Measurements from ENCODE around the gene ZCCHC24.

GRCh38 chr10:79483299-79483698, 37.9 kb upstream of the ZCCHC24 start:
- no peak for TF ChIP-seq CTCF (IDR thresholded peaks at IDR 0.05; ENCODE audit: low read depth, low read length, missing input control)
- TF ChIP-seq YY1 (IDR thresholded peaks at IDR 0.05): no peak
- TF ChIP-seq REST (IDR thresholded peaks at IDR 0.05): no peak
- TF ChIP-seq RAD21 (IDR thresholded peaks at IDR 0.05): no peak
- no peak for TF ChIP-seq ZBTB33 (IDR thresholded peaks at IDR 0.05)
- no peak for TF ChIP-seq GABPA (IDR thresholded peaks at IDR 0.05 in 1 of 2, conservative IDR thresholded peaks at IDR 0.05 in 1 of 2)
- no peak for TF ChIP-seq SP1 (IDR thresholded peaks at IDR 0.05)

Measured in liver (tissue), 3 donors.